Activated CD4-positive, alpha-beta T cell treated with anti-CD3 and anti-CD28 coated beads, Interleukin-2, amount 10 ng/mL, durations not matched to agents 24 days and 14 days (primary cell): ENCODE data around the gene SF3B6. TPM values are rescaled to one million over a fixed set of nuclear protein-coding genes. Genes with fewer than 3 reads are reported as not detected.
"Not testable (repeated sequence)": the region's sequence is repeated elsewhere in the genome, so short reads cannot be mapped to it uniquely, and the experiment has no call there.

Source experiments
- DNase-seq: peaks from one replicate; pipeline ENCODE4 v3.0.0; 2022
- H3K27ac Mint-ChIP-seq: one replicate; pipeline ENCODE4 v1.8.0; 2022; ENCODE audit warnings: mild to moderate bottlenecking, mixed read lengths
- H3K27me3 Mint-ChIP-seq: one replicate; pipeline ENCODE4 v1.8.0; 2022; ENCODE audit warnings: mixed read lengths
- H3K36me3 Mint-ChIP-seq: one replicate; pipeline ENCODE4 v1.8.0; 2022; ENCODE audit warnings: low read depth, mild to moderate bottlenecking, mixed read lengths
- H3K4me1 Mint-ChIP-seq: one replicate; pipeline ENCODE4 v1.8.0; 2021; ENCODE audit warnings: mixed read lengths
- H3K4me3 Mint-ChIP-seq: one replicate; pipeline ENCODE4 v1.8.0; 2022; ENCODE audit warnings: mild to moderate bottlenecking, moderate library complexity, mixed read lengths
- H3K9me3 Mint-ChIP-seq: one replicate; pipeline ENCODE4 v1.8.0; 2021; ENCODE audit warnings: mixed read lengths
- intact Hi-C: fragments of 100-400 bp; cut with micrococcal nuclease; formaldehyde crosslinking; loops from one replicate; pipeline ENCODE4 v1.15.1; 2023
- total RNA-seq: library from RNA; stranded (reverse); gene quantifications from 2 replicates; pipeline ENCODE4 v1.2.3, GENCODE V29; 2022

SF3B6 gene
- 143 and 154 TPM in 2 replicates for total RNA-seq

- no peaks in the 10 kb centered on the region for H3K9me3 Mint-ChIP-seq
- peak within 1 kb of the TSS; percentile 95 for H3K4me3 Mint-ChIP-seq
- peak within 1 kb of the TSS; percentile 96 for H3K27ac Mint-ChIP-seq
- peaks cover 20% of the 10 kb centered on the region for H3K36me3 Mint-ChIP-seq
- intact Hi-C loops = loop anchor here (1.0 to 5.0 kb wide), 6 partner anchors 8 to 896 kb away; partner anchors contain the start of genes ATAD2B, DNAJC27, TP53I3 and UBXN2A
- H3K4me1 Mint-ChIP-seq = peaks cover 23% of the 10 kb centered on the region
- DNase-seq = peak; percentile 100
- H3K27me3 Mint-ChIP-seq = no peaks in the 10 kb centered on the region
Measured at GRCh38 chr2:24075915-24076848, at the start of gene SF3B6. TSS of gene SF3B6 (minus strand) at chr2:24076326. CDS start at chr2:24076229, 97 bp downstream.

- Mint-ChIP-seq H3K9me3 (no peaks in the 10 kb centered on the region), H3K27ac (peak overlapping the region; percentile 75), H3K27me3 (peaks cover 2% of the 10 kb centered on the region), H3K4me3 (peak overlapping the region; percentile 81), H3K36me3 (no peaks in the 10 kb centered on the region), H3K4me1 (peaks cover 13% of the 10 kb centered on the region)
- no peak for DNase-seq
- intact Hi-C loops = loop anchor here (1.0 kb wide), 1 partner anchor 40 kb away; the partner anchor contains the start of gene TP53I3
Measured at GRCh38 chr2:24123922-24124580, 47.9 kb upstream of the SF3B6 start.

GRCh38 chr2:24123195-24123921 is 47.2 kb upstream of the SF3B6 start, which contains the start of the genes FAM228B and PFN4:
TSS of gene FAM228B (plus strand) at chr2:24123469. CDS start at chr2:24124362, 893 bp downstream.
TSS of gene PFN4 (minus strand) at chr2:24123334. CDS start at chr2:24122535, 799 bp downstream.
- Mint-ChIP-seq H3K27me3 (peaks cover 2% of the 10 kb centered on the region), H3K4me1 (peaks cover 13% of the 10 kb centered on the region), H3K36me3 (no peaks in the 10 kb centered on the region), H3K9me3 (no peaks in the 10 kb centered on the region), H3K4me3 (peak within 1 kb of the TSS; percentile 81), H3K27ac (peak within 1 kb of the TSS; percentile 75)
- DNase-seq = peak; percentile 91
- intact Hi-C loops = loop anchor here (1.0 kb wide), 1 partner anchor 39 kb away; the partner anchor contains the start of gene TP53I3

GRCh38 chr2:24122366-24123194 is 46.5 kb upstream of the SF3B6 start:
- Mint-ChIP-seq H3K27me3 (peaks cover 2% of the 10 kb centered on the region), H3K9me3 (no peaks in the 10 kb centered on the region), H3K27ac (peak overlapping the region; percentile 66), H3K36me3 (no peaks in the 10 kb centered on the region), H3K4me1 (peaks cover 13% of the 10 kb centered on the region), H3K4me3 (peak overlapping the region; percentile 78)
- intact Hi-C loops = loop anchor here (1.0 kb wide), 1 partner anchor 38 kb away; the partner anchor contains the start of gene TP53I3
- DNase-seq = no peak

- DNase-seq = no peak
- H3K4me3 Mint-ChIP-seq = no peak overlapping the region
- H3K4me1 Mint-ChIP-seq = peaks cover 13% of the 10 kb centered on the region
- H3K9me3 Mint-ChIP-seq = no peaks in the 10 kb centered on the region
- intact Hi-C loops = no loop called here
- H3K27me3 Mint-ChIP-seq = no peaks in the 10 kb centered on the region
- H3K27ac Mint-ChIP-seq = no peak overlapping the region
- H3K36me3 Mint-ChIP-seq = no peaks in the 10 kb centered on the region
Measured at GRCh38 chr2:24121469-24121868, 45.3 kb upstream of the SF3B6 start.

GRCh38 chr2:24121066-24121465 is 44.9 kb upstream of the SF3B6 start:
- Mint-ChIP-seq H3K4me3 (no peak overlapping the region), H3K27ac (no peak overlapping the region), H3K27me3 (no peaks in the 10 kb centered on the region), H3K36me3 (no peaks in the 10 kb centered on the region), H3K4me1 (peaks cover 13% of the 10 kb centered on the region), H3K9me3 (no peaks in the 10 kb centered on the region)
- no peak for DNase-seq
- intact Hi-C loops = no loop called here

GRCh38 chr2:24117902-24118301 is 41.8 kb upstream of the SF3B6 start:
- Mint-ChIP-seq H3K27me3 (no peaks in the 10 kb centered on the region), H3K4me1 (peaks cover 4% of the 10 kb centered on the region), H3K4me3 (no peak overlapping the region), H3K27ac (no peak overlapping the region), H3K9me3 (no peaks in the 10 kb centered on the region), H3K36me3 (no peaks in the 10 kb centered on the region)
- no peak for DNase-seq
- intact Hi-C loops = no loop called here

- intact Hi-C loops = no loop called here
- Mint-ChIP-seq H3K36me3 (no peaks in the 10 kb centered on the region), H3K4me1 (no peaks in the 10 kb centered on the region), H3K27ac (no peak overlapping the region), H3K4me3 (no peak overlapping the region), H3K9me3 (no peaks in the 10 kb centered on the region), H3K27me3 (no peaks in the 10 kb centered on the region)
- no peak for DNase-seq
Measured at GRCh38 chr2:24115057-24115456, 38.9 kb upstream of the SF3B6 start.

GRCh38 chr2:24111407-24111901 is 35.3 kb upstream of the SF3B6 start:
- H3K4me3 Mint-ChIP-seq = no peak overlapping the region
- no peak for DNase-seq
- peaks cover 24% of the 10 kb centered on the region for H3K9me3 Mint-ChIP-seq
- H3K27ac Mint-ChIP-seq = no peak overlapping the region
- no peaks in the 10 kb centered on the region for H3K36me3 Mint-ChIP-seq
- H3K4me1 Mint-ChIP-seq = no peaks in the 10 kb centered on the region
- H3K27me3 Mint-ChIP-seq = peaks cover 6% of the 10 kb centered on the region
- intact Hi-C loops = no loop called here

GRCh38 chr2:24110660-24111303 is 34.7 kb upstream of the SF3B6 start:
- Mint-ChIP-seq H3K36me3 (no peaks in the 10 kb centered on the region), H3K4me1 (no peaks in the 10 kb centered on the region), H3K27ac (no peak overlapping the region), H3K4me3 (no peak overlapping the region), H3K27me3 (peaks cover 6% of the 10 kb centered on the region), H3K9me3 (peaks cover 27% of the 10 kb centered on the region)
- DNase-seq = no peak
- intact Hi-C loops = no loop called here

- H3K27me3 Mint-ChIP-seq, H3K27ac Mint-ChIP-seq, H3K36me3 Mint-ChIP-seq, DNase-seq, H3K4me1 Mint-ChIP-seq, H3K4me3 Mint-ChIP-seq, intact Hi-C loops: not testable (repeated sequence)
- H3K9me3 Mint-ChIP-seq = peaks cover 27% of the 10 kb centered on the region
Measured at GRCh38 chr2:24109431-24109830, 33.3 kb upstream of the SF3B6 start.

GRCh38 chr2:24107336-24107735 is 31.2 kb upstream of the SF3B6 start:
- Mint-ChIP-seq H3K27ac (no peak overlapping the region), H3K4me1 (no peaks in the 10 kb centered on the region), H3K27me3 (peaks cover 6% of the 10 kb centered on the region), H3K4me3 (no peak overlapping the region), H3K9me3 (peaks cover 30% of the 10 kb centered on the region), H3K36me3 (no peaks in the 10 kb centered on the region)
- no peak for DNase-seq
- intact Hi-C loops = no loop called here
